ENCODE results near the gene PRKN.

The PRKN gene

DNA sequence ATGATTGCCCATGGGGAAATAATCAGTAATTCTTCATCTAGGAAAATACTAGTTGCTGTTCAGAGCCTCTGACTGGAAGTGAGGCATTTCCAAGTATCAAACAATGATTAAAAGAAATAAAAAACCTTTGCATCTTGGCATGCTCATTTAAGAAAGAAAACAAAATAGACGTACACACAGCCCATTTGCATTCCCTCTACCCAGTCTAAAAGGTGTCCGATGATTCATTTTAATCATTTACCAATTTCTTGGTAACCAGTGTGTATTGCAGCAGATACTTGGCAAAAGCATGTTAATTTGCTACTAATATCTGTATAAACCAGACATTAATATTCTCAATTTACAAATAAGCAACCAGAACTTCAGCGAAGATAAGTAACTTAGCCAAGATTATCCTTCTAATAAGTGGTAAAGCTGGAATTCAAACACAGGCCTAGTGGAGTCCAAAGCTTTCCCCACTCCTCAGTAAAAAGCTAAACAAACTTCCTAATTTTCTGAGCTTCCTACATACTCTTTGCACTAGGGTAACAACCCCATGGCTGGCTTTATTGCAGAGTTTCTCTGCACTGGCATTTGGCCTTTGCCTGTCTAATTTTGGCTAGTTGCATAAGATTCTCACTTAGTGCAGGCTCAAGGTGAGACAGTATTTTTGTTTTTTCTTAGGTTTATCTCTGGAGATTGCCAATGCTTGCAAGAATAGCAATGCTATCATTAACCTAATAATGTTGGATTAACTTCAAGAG, 338.1 kb downstream of the PRKN start:
- CTCF ChIA-PET = interaction anchor here (1.0 kb wide), 1 partner anchor 9 kb away, joined by 3 read pairs; no protein-coding TSS in a partner anchor
- H3K4me1 ChIP-seq (ENCODE audit: control insufficient read depth, insufficient read depth, low read length) = no peaks in the 10 kb centered on the region
- POLR2A ChIA-PET = no interaction called here
- H3K27ac ChIP-seq (ENCODE audit: extremely low read depth, low read depth, low read length) = no peak overlapping the region
- no peaks in the 10 kb centered on the region for H3K9me3 ChIP-seq (ENCODE audit: control insufficient read depth, insufficient read depth, low read depth, low read length)
- no peaks in the 10 kb centered on the region for H3K36me3 ChIP-seq (ENCODE audit: control insufficient read depth in 2 of 2, insufficient read depth in 1 of 2, low read length in 2 of 2)
- H3K4me3 ChIP-seq (ENCODE audit: low read depth, low read length) = no peak overlapping the region
- no peak for TF ChIP-seq ZNF623 (tag by site-specific recombination; IDR thresholded peaks at IDR 0.05)
- no peak for TF ChIP-seq ZNF133 (tag by site-specific recombination; IDR thresholded peaks at IDR 0.05)
- TF ChIP-seq, protein P1, sequence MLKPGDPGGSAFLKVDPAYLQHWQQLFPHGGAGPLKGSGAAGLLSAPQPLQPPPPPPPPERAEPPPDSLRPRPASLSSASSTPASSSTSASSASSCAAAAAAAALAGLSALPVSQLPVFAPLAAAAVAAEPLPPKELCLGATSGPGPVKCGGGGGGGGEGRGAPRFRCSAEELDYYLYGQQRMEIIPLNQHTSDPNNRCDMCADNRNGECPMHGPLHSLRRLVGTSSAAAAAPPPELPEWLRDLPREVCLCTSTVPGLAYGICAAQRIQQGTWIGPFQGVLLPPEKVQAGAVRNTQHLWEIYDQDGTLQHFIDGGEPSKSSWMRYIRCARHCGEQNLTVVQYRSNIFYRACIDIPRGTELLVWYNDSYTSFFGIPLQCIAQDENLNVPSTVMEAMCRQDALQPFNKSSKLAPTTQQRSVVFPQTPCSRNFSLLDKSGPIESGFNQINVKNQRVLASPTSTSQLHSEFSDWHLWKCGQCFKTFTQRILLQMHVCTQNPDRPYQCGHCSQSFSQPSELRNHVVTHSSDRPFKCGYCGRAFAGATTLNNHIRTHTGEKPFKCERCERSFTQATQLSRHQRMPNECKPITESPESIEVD (tag by site-specific recombination; IDR thresholded peaks at IDR 0.05) = no peak
- TF ChIP-seq ZNF132 (tag by site-specific recombination; IDR thresholded peaks at IDR 0.05; ENCODE audit: borderline replicate concordance) = no peak
- TF ChIP-seq ZSCAN23 (tag by site-specific recombination; IDR thresholded peaks at IDR 0.05) = no peak
- no peak for TF ChIP-seq GFI1B (tag by site-specific recombination; IDR thresholded peaks at IDR 0.05)
- no peak for TF ChIP-seq YY1 (tag by site-specific recombination; IDR thresholded peaks at IDR 0.05)
- TF ChIP-seq, protein P2, sequence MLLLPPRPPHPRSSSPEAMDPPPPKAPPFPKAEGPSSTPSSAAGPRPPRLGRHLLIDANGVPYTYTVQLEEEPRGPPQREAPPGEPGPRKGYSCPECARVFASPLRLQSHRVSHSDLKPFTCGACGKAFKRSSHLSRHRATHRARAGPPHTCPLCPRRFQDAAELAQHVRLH (tag by site-specific recombination; IDR thresholded peaks at IDR 0.05) = no peak
- TF ChIP-seq PRDM2 (tag by site-specific recombination; IDR thresholded peaks at IDR 0.05; ENCODE audit: borderline replicate concordance) = no peak
- TF ChIP-seq, protein P3, sequence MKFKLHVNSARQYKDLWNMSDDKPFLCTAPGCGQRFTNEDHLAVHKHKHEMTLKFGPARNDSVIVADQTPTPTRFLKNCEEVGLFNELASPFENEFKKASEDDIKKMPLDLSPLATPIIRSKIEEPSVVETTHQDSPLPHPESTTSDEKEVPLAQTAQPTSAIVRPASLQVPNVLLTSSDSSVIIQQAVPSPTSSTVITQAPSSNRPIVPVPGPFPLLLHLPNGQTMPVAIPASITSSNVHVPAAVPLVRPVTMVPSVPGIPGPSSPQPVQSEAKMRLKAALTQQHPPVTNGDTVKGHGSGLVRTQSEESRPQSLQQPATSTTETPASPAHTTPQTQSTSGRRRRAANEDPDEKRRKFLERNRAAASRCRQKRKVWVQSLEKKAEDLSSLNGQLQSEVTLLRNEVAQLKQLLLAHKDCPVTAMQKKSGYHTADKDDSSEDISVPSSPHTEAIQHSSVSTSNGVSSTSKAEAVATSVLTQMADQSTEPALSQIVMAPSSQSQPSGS (tag by site-specific recombination; IDR thresholded peaks at IDR 0.05; ENCODE audit: low read depth) = no peak
- TF ChIP-seq ZNF324 (tag by site-specific recombination; IDR thresholded peaks at IDR 0.05) = no peak
- no peak for TF ChIP-seq KLF9 (tag by site-specific recombination; IDR thresholded peaks at IDR 0.05; ENCODE audit: low read depth)
- no peak for TF ChIP-seq ZNF214 (tag by site-specific recombination; IDR thresholded peaks at IDR 0.05; ENCODE audit: borderline replicate concordance)
- TF ChIP-seq ZNF302 (tag by site-specific recombination; IDR thresholded peaks at IDR 0.05; ENCODE audit: low read depth) = no peak
- TF ChIP-seq ZBTB49 (tag by site-specific recombination; IDR thresholded peaks at IDR 0.05; ENCODE audit: low read depth) = no peak
- no peak for TF ChIP-seq OSR2 (tag by site-specific recombination; IDR thresholded peaks at IDR 0.05)
- TF ChIP-seq ZNF24 (tag by site-specific recombination; IDR thresholded peaks at IDR 0.05) = no peak
- TF ChIP-seq ZNF175 (tag by site-specific recombination; IDR thresholded peaks at IDR 0.05) = no peak
- TF ChIP-seq ZNF645 (tag by site-specific recombination; IDR thresholded peaks at IDR 0.05) = no peak
